ENCODE results near the gene HDGF. TPM values are rescaled to one million over a fixed set of nuclear protein-coding genes. Genes with fewer than 3 reads are reported as not detected.

HDGF gene
- total RNA-seq, 1 donor from 2014 or later: 359 TPM

- peaks cover 75% of the 10 kb centered on the region for H3K36me3 Mint-ChIP-seq (ENCODE audit: low read depth)
- H3K9me3 Mint-ChIP-seq: no peaks in the 10 kb centered on the region
- H3K27me3 Mint-ChIP-seq (ENCODE audit: low read depth): no peaks in the 10 kb centered on the region
- H3K27ac Mint-ChIP-seq: peak overlapping the region; percentile 92
- peaks cover 22% of the 10 kb centered on the region for H3K4me1 Mint-ChIP-seq (ENCODE audit: low read depth)
- H3K4me3 Mint-ChIP-seq (ENCODE audit: low read depth): peak overlapping the region; percentile 95
- intact Hi-C loops (cut with micrococcal nuclease): no loop called here
- DNase-seq (ENCODE audit: low spot score): no peak
Measured at GRCh38 chr1:156740237-156740740, 11.2 kb downstream of the HDGF start.

GRCh38 chr1:156738916-156739315 lies 12.6 kb downstream of the HDGF start:
- intact Hi-C loops (cut with micrococcal nuclease): no loop called here
- no peaks in the 10 kb centered on the region for H3K27me3 Mint-ChIP-seq (ENCODE audit: low read depth)
- peak overlapping the region; percentile 49 for H3K27ac Mint-ChIP-seq
- no peaks in the 10 kb centered on the region for H3K9me3 Mint-ChIP-seq
- peak overlapping the region; percentile 72 for H3K4me3 Mint-ChIP-seq (ENCODE audit: low read depth)
- DNase-seq (ENCODE audit: low spot score): no peak
- H3K36me3 Mint-ChIP-seq (ENCODE audit: low read depth): peaks cover 68% of the 10 kb centered on the region
- peaks cover 20% of the 10 kb centered on the region for H3K4me1 Mint-ChIP-seq (ENCODE audit: low read depth)

- no peak for DNase-seq (ENCODE audit: low spot score)
- Mint-ChIP-seq H3K27ac (no peak overlapping the region), H3K4me1 (ENCODE audit: low read depth) (peaks cover 20% of the 10 kb centered on the region), H3K4me3 (ENCODE audit: low read depth) (no peak overlapping the region), H3K27me3 (ENCODE audit: low read depth) (no peaks in the 10 kb centered on the region), H3K36me3 (ENCODE audit: low read depth) (peaks cover 66% of the 10 kb centered on the region), H3K9me3 (no peaks in the 10 kb centered on the region)
- intact Hi-C loops (cut with micrococcal nuclease): no loop called here
Measured at GRCh38 chr1:156738407-156738806, 13.1 kb downstream of the HDGF start.

GRCh38 chr1:156733989-156734584 lies 17.4 kb downstream of the HDGF start:
- peaks cover 20% of the 10 kb centered on the region for H3K4me1 Mint-ChIP-seq (ENCODE audit: low read depth)
- intact Hi-C loops (cut with micrococcal nuclease): no loop called here

GRCh38 chr1:156728599-156729462 lies 22.6 kb downstream of the HDGF start, which contains the start of gene ISG20L2:
Gene ISG20L2 (minus strand): TSS chr1:156728766. CDS start chr1:156727652, 1,114 bp downstream.
- peak; percentile 96 for DNase-seq (ENCODE audit: low spot score)
- H3K27ac Mint-ChIP-seq: peak within 1 kb of the TSS; percentile 99
- intact Hi-C loops (cut with micrococcal nuclease): loop anchor here (1.0 to 5.0 kb wide), 6 partner anchors 12 to 163 kb away; partner anchors contain the start of genes HDGF, MRPL24, NTRK1 and PEAR1
- peaks cover 28% of the 10 kb centered on the region for H3K36me3 Mint-ChIP-seq (ENCODE audit: low read depth)
- H3K27me3 Mint-ChIP-seq (ENCODE audit: low read depth): no peaks in the 10 kb centered on the region
- peaks cover 20% of the 10 kb centered on the region for H3K4me1 Mint-ChIP-seq (ENCODE audit: low read depth)
- H3K9me3 Mint-ChIP-seq: no peaks in the 10 kb centered on the region
- no peak within 1 kb of the TSS for H3K4me3 Mint-ChIP-seq (ENCODE audit: low read depth)

More at GRCh38 chr1:156733989-156734584, 17.4 kb downstream of the HDGF start:
- Mint-ChIP-seq H3K4me3 (ENCODE audit: low read depth) (no peak overlapping the region), H3K36me3 (ENCODE audit: low read depth) (peaks cover 51% of the 10 kb centered on the region), H3K9me3 (no peaks in the 10 kb centered on the region), H3K27me3 (ENCODE audit: low read depth) (no peaks in the 10 kb centered on the region), H3K27ac (no peak overlapping the region)
- DNase-seq (ENCODE audit: low spot score): no peak

GRCh38 chr1:156727926-156728598 lies 23.4 kb downstream of the HDGF start, which contains the start of gene METTL25B:
Gene METTL25B (plus strand): TSS chr1:156728469. CDS start chr1:156729105, 636 bp downstream.
- intact Hi-C loops (cut with micrococcal nuclease): loop anchor here (1.0 to 5.0 kb wide), 7 partner anchors 13 to 164 kb away; partner anchors contain the start of genes HDGF, MRPL24, NTRK1 and PEAR1
- H3K27ac Mint-ChIP-seq: peak within 1 kb of the TSS; percentile 99
- H3K4me3 Mint-ChIP-seq (ENCODE audit: low read depth): no peak within 1 kb of the TSS
- DNase-seq (ENCODE audit: low spot score): peak; percentile 80
- H3K36me3 Mint-ChIP-seq (ENCODE audit: low read depth): peaks cover 32% of the 10 kb centered on the region
- no peaks in the 10 kb centered on the region for H3K27me3 Mint-ChIP-seq (ENCODE audit: low read depth)
- H3K4me1 Mint-ChIP-seq (ENCODE audit: low read depth): peaks cover 28% of the 10 kb centered on the region
- no peaks in the 10 kb centered on the region for H3K9me3 Mint-ChIP-seq

- intact Hi-C loops (cut with micrococcal nuclease): loop anchor here (2.0 to 5.0 kb wide), 2 partner anchors 67 to 165 kb away; partner anchors contain the start of gene PEAR1
- H3K4me1 Mint-ChIP-seq (ENCODE audit: low read depth): peaks cover 28% of the 10 kb centered on the region
- peaks cover 27% of the 10 kb centered on the region for H3K36me3 Mint-ChIP-seq (ENCODE audit: low read depth)
- no peak overlapping the region for H3K4me3 Mint-ChIP-seq (ENCODE audit: low read depth)
- peak overlapping the region; percentile 99 for H3K27ac Mint-ChIP-seq
- no peaks in the 10 kb centered on the region for H3K27me3 Mint-ChIP-seq (ENCODE audit: low read depth)
- H3K9me3 Mint-ChIP-seq: no peaks in the 10 kb centered on the region
- no peak for DNase-seq (ENCODE audit: low spot score)
Measured at GRCh38 chr1:156727492-156727891, 24.0 kb downstream of the HDGF start.

- Mint-ChIP-seq H3K27me3 (ENCODE audit: low read depth) (no peaks in the 10 kb centered on the region), H3K9me3 (no peaks in the 10 kb centered on the region), H3K27ac (no peak overlapping the region), H3K36me3 (ENCODE audit: low read depth) (peaks cover 29% of the 10 kb centered on the region), H3K4me3 (ENCODE audit: low read depth) (no peak overlapping the region), H3K4me1 (ENCODE audit: low read depth) (peaks cover 28% of the 10 kb centered on the region)
- intact Hi-C loops (cut with micrococcal nuclease): loop anchor here (1.0 to 5.0 kb wide), 4 partner anchors 19 to 166 kb away; partner anchors contain the start of gene PEAR1
- DNase-seq (ENCODE audit: low spot score): peak; percentile 40
Measured at GRCh38 chr1:156726549-156727226, 24.8 kb downstream of the HDGF start.

- peaks cover 29% of the 10 kb centered on the region for H3K4me1 Mint-ChIP-seq (ENCODE audit: low read depth)
- H3K4me3 Mint-ChIP-seq (ENCODE audit: low read depth): no peak overlapping the region
- no peaks in the 10 kb centered on the region for H3K9me3 Mint-ChIP-seq
- peaks cover 34% of the 10 kb centered on the region for H3K36me3 Mint-ChIP-seq (ENCODE audit: low read depth)
- intact Hi-C loops (cut with micrococcal nuclease): loop anchor here (1.0 to 5.0 kb wide), 4 partner anchors 18 to 167 kb away; partner anchors contain the start of gene PEAR1
- H3K27me3 Mint-ChIP-seq (ENCODE audit: low read depth): no peaks in the 10 kb centered on the region
- peak; percentile 72 for DNase-seq (ENCODE audit: low spot score)
- no peak overlapping the region for H3K27ac Mint-ChIP-seq
Measured at GRCh38 chr1:156725683-156726280, 25.7 kb downstream of the HDGF start.

- Mint-ChIP-seq H3K9me3 (no peaks in the 10 kb centered on the region), H3K4me3 (ENCODE audit: low read depth) (no peak overlapping the region), H3K4me1 (ENCODE audit: low read depth) (peaks cover 16% of the 10 kb centered on the region), H3K27ac (peak overlapping the region; percentile 50), H3K27me3 (ENCODE audit: low read depth) (no peaks in the 10 kb centered on the region), H3K36me3 (ENCODE audit: low read depth) (peaks cover 43% of the 10 kb centered on the region)
- DNase-seq (ENCODE audit: low spot score): no peak
- intact Hi-C loops (cut with micrococcal nuclease): no loop called here
Measured at GRCh38 chr1:156721535-156721934, 29.9 kb downstream of the HDGF start.

- Mint-ChIP-seq H3K9me3 (no peaks in the 10 kb centered on the region), H3K4me1 (ENCODE audit: low read depth) (peaks cover 16% of the 10 kb centered on the region), H3K4me3 (ENCODE audit: low read depth) (no peak overlapping the region), H3K27ac (peak overlapping the region; percentile 50), H3K36me3 (ENCODE audit: low read depth) (peaks cover 45% of the 10 kb centered on the region), H3K27me3 (ENCODE audit: low read depth) (no peaks in the 10 kb centered on the region)
- no peak for DNase-seq (ENCODE audit: low spot score)
- intact Hi-C loops (cut with micrococcal nuclease): no loop called here
Measured at GRCh38 chr1:156721131-156721530, 30.3 kb downstream of the HDGF start.
